ENCODE data around the gene GPR157.
"Not testable (repeated sequence)": the region's sequence is repeated elsewhere in the genome, so short reads cannot be mapped to it uniquely, and the experiment has no call there.

GPR157 gene, protein sequence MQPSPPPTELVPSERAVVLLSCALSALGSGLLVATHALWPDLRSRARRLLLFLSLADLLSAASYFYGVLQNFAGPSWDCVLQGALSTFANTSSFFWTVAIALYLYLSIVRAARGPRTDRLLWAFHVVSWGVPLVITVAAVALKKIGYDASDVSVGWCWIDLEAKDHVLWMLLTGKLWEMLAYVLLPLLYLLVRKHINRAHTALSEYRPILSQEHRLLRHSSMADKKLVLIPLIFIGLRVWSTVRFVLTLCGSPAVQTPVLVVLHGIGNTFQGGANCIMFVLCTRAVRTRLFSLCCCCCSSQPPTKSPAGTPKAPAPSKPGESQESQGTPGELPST

GRCh38 chr1:9128520-9129265 lies at the start of gene GPR157:
Gene GPR157 (minus strand): TSS chr1:9129102. CDS start chr1:9129027, 75 bp downstream.
- DNase-seq, result peak; percentile 78 to 82

- DNase-seq, result no peak
Observed at GRCh38 chr1:9174762-9175161, 45.9 kb upstream of the GPR157 start.

GRCh38 chr1:9174243-9174642 lies 45.3 kb upstream of the GPR157 start:
- no peak for DNase-seq

- DNase-seq, result no peak
Observed at GRCh38 chr1:9169601-9170137, 40.8 kb upstream of the GPR157 start.

DNA sequence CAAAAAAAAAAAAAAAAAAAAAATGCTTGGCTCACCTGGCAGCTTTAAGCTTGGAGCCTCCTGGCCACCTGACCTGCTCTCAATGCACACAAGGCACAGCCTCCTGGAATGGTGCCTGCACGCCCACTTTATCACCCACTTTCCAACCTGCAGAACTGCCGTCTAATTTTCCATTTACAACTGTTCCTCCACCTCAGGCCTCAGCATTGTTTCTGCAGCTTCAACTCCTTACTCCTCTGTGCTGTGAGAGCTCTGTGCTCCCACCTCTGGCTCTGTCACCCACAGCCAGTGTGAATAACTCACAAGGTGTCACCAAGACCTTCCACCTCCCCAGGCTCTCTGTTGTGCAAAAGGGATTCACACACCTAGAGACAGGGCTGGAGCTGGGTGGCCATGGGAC lies 38.7 kb upstream of the GPR157 start:
- no peak for DNase-seq

DNA sequence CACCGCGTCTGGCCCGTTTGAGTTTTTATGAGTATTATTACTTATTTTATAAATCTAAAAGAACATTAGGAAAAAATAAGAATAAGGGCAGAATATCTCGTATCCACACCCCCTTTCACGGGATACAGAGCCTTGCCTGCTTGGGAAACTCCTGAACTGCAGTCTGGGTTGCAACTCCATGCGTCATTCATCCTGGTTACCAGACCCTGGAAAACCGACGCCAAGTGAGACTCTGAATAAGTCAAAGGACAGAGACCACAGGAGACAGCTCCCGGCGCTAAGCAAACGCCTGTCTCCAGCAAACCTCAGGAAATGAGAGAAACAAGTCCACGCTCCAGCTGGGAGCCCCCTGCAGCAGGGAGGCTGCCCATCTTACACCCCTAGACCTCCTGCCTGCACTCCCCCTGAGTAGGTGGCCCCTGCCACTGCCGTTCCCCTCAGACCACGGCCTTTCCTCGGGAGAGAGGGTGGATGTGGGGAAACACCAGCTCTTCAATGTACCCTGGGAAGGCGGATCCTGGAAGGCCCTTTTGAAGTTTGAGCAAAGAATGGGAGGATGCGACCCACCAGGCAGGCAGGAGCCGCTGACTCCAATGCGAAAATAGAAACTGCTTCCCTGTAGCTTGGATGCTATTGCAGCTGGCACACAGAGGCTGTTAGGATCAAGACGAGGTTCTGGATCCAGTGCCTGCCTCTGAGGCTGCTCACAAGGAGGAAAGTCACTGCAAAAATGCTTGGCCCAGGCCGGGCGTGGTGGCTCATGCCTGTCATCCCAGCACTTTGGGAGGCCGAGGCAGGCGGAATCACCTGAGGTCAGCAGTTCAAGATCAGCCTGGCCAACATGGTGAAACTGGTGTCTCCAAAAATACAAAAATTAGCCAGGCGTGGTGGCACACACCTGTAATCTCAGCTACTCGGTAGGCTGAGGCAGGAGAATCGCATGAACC lies 37.7 kb upstream of the GPR157 start:
- no peak for DNase-seq

DNA sequence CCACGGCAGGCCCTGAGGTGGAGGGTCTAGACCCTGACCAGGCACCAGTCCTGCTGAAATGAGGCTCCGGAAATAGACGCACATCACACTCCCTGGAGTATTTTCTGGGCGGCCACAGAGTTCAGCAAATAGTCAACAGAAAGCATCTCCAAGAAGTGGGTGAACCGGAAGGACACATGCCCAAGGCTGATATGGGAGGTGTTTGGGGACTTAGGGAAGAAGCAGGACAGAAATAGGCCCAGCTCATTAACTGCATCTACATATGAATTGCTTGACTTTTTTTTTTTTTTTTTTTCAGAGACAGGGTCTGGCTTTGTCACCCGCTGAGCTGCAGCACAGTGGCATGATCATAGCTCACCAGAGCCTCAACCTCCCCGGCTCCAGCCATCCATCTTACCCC lies 36.5 kb upstream of the GPR157 start:
- no peak for DNase-seq

GRCh38 chr1:9164919-9165318 lies 36.0 kb upstream of the GPR157 start:
- no peak for DNase-seq

- no peak for DNase-seq
Observed at GRCh38 chr1:9164532-9164900, 35.6 kb upstream of the GPR157 start.

GRCh38 chr1:9161963-9162362 lies 33.1 kb upstream of the GPR157 start:
- DNase-seq, result no peak

DNA sequence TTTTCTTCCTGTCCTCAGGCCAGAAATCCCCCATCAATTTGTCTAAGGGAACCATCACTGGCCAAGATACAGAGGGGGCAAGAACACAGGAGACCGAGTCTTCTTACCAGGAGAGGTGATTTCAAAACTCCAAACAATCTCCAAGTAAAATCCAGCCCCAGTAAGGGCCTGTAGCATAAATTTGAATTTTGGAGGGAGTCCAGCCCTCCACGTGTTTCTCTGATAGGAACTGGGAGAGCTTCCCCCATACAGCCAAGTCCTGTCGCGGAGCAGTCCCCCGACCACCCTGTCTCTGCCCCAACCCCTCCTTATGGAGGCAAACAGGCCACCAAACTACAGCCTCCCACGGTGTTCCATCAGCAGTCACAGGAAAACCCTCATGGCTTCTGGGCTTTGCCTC lies 32.4 kb upstream of the GPR157 start:
- no peak for DNase-seq

- DNase-seq, result no peak
Observed at GRCh38 chr1:9160079-9160717, 31.3 kb upstream of the GPR157 start.

DNA sequence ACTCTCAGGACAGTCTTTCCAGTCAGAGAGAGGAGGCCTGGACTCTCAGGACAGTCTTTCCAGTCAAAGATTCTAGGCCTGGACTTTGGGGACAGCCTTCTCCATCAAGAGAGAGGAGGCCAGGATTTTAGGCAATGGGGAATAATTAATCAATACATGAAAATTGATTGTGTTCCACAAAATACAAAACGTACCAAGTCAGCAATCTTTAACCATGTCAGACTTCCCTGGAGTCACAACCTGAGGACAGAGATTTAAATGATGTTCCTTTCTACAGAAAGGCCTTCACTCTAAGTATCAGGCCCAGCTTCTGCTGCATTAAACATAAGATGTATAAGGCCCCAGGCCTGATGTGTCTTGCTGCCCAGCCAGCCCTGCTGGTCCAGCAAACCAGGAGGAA lies 27.0 kb upstream of the GPR157 start:
- DNase-seq, result no peak

- not testable (repeated sequence) for DNase-seq
Observed at GRCh38 chr1:9155405-9155804, 26.5 kb upstream of the GPR157 start.

DNA sequence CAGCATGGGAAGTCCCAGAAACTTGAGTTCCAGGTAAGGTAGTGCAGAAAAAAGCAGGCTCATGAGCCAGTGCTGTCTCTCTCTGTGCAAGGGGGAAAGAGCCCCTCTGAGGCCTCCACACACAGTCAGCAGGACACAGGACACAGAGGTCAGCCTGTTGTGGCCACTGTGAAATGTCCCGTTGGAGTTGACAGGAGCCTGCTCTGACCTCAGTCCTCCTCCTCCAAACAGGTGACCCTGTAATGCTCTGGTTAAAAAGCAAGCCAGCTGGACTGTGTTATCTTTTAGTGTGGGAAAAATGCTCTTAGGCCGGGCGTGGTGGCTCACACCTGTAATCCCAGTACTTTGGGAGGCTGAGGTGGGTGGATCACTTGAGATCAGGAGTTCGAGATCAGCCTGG lies 24.2 kb upstream of the GPR157 start:
- no peak for DNase-seq

GRCh38 chr1:9152535-9152934 lies 23.6 kb upstream of the GPR157 start:
- no peak for DNase-seq

- DNase-seq, result no peak
Observed at GRCh38 chr1:9151328-9151860, 22.5 kb upstream of the GPR157 start.

DNA sequence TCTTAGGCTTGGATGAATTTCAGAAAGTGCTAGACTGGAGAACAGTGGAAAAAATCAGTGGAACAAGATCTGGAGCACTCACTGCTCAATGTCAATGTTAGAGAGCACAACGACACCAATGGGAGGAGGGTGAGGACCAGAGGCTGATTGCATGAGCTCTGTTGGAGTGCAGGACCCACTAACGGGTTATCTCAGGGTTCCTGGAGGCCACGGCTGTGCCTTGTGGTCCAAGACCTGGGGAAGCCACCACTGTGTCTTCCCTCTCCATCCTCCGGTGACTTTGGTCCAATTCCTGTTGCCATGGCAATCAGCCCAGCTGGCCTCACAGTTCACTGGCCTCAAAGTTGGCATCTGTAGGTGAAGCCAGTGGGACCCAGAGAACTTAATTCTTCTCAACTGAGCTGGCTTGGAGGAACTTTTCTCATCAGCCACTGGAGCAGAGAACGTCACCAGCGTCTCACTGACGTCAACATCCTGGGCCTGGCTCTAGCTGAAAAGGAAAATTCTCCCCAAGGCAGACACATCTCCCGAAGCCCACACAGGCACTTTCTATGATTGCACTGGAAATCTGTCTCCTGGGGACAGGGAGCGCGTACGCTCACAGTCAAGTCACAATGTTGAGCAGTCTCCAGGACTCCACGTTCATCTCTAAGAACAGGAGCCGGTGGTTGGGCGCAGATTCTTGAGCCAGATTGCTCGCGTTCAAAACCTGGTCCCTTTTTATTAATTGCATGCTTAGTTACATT lies 21.9 kb upstream of the GPR157 start:
- no peak for DNase-seq

DNA sequence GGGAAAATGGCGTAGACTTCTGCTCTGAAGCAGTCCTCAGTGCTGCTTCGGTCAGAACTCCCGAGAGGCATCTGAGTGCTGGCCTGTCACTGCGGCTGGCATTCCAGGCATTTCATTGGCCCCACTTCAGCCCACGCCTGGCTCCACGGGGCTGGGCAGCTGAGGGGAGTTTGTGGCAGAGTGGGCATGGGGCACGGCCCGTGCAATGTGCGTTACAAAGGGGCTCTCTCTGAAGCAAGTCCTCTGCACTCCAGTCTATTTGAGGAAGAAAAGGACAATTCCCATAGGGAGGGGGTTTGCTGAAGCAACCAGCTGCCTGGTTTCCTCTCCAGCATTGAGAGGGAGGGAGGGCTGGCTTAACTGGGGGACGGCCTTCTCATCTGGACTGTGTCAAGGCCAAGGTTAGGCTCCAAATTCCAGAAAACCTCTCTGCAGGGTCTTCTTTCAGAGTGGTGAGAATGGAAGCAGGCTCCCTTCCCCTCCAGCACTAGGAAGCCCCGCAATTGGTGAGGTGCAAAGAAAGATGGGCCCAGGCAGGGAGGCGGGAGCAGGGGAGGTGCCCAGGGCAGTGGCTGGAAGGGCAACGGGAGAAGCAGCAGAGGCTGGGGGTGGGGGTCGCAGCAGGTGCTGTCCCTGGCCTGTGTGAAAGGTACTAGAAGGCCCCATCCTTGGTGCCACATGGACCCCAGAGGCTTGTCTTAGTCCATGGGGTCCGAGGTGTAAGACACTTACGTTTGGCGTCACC lies 21.1 kb upstream of the GPR157 start:
- DNase-seq, result no peak

DNA sequence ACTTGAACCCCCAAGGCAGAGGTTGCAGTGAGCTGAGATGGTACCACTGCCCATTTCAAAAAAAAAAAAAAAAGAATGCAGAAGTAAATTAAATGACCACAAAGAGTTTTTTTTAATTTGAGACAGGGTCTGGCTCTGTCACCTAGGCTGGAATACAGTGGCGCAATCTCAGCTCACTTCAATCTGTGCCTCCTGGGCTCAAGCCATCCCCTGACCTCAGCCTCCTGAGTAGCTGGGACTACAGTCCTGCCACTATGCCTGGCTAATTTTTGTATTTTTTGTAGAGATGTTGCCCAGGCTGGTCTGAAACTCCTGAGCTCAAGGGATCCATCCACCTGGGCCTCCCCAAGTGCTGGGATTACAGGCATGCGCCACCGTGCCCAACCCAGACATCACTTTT lies 20.2 kb upstream of the GPR157 start:
- no peak for DNase-seq

DNA sequence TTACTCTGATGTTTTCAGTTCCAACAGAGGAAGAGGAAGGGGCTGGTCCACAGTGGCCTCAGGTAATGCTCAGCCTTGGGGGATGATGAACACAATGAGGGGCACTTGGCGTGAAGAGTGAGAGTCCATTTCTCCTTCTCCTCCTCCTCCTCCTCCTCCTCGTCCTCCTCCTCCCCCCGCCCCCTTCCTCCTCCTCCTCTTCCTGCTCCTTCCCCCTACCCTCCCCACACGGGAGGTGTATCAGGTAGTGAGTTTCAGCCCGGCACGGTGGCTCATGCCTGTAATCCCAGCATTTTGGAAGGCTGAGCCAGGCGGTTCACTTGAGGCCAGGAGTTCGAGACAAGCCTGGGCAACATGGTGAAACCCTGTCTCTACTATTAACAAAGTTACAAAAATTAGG lies 17.3 kb upstream of the GPR157 start:
- no peak for DNase-seq
